Osteoblast (primary cell): ENCODE measurements around the gene PLXNC1. TPM values are rescaled to one million over a fixed set of nuclear protein-coding genes. Genes with fewer than 3 reads are reported as not detected.

ENCODE experiments used
- DNase-seq: peaks from one replicate; pipeline ENCODE4 v3.0.0; 2011; ENCODE audit warnings: low spot score, mixed read lengths; ENCODE audit not compliant: insufficient read length; ENCODE audit errors: missing footprints
- H2AFZ ChIP-seq: 2 replicates; pipeline ENCODE4 v1.6.0; 2011; ENCODE audit warnings: mild to moderate bottlenecking, low read length
- H3K27ac ChIP-seq: 2 replicates; pipeline ENCODE4 v1.5.1; 2011; ENCODE audit warnings: mild to moderate bottlenecking, low read depth, low read length, moderate library complexity
- H3K27me3 ChIP-seq: 2 replicates; pipeline ENCODE4 v1.6.0; 2012; ENCODE audit warnings: mild to moderate bottlenecking, control low read depth, inconsistent platforms, low read length, moderate library complexity; ENCODE audit not compliant: insufficient read depth
- H3K36me3 ChIP-seq: 2 replicates; pipeline ENCODE4 v1.5.1; 2011; ENCODE audit warnings: mild to moderate bottlenecking, low read length, control low read depth, moderate library complexity; ENCODE audit not compliant: insufficient read depth
- H3K4me1 ChIP-seq: 2 replicates; pipeline ENCODE4 v1.5.1; 2011; ENCODE audit warnings: mild to moderate bottlenecking, low read length, control low read depth, moderate library complexity; ENCODE audit not compliant: insufficient read depth
- H3K4me2 ChIP-seq: 2 replicates; pipeline ENCODE4 v1.6.0; 2011; ENCODE audit warnings: mild to moderate bottlenecking, low read length; ENCODE audit not compliant: insufficient read depth
- H3K4me3 ChIP-seq: fragments of 200-600 bp; sonication (generic); 3 replicates; pipeline ENCODE4 v1.5.1; 2012; ENCODE audit warnings: mild to moderate bottlenecking, low read length, inconsistent platforms; ENCODE audit not compliant: insufficient read depth
- H3K79me2 ChIP-seq: 2 replicates; pipeline ENCODE4 v1.6.0; 2012; ENCODE audit warnings: mild to moderate bottlenecking, low read length, control low read depth, inconsistent platforms; ENCODE audit not compliant: insufficient read depth
- H3K9me3 ChIP-seq: 2 replicates; pipeline ENCODE4 v1.5.1; 2011; ENCODE audit warnings: low read depth, low read length, control low read depth
- H4K20me1 ChIP-seq: 2 replicates; pipeline ENCODE4 v1.6.0; 2012; ENCODE audit warnings: mild to moderate bottlenecking, low read length, control low read depth; ENCODE audit not compliant: insufficient read depth
- total RNA-seq: library from RNA; depleted of rRNA; stranded (reverse); fragments of >200 nt; gene quantifications from 2 replicates; pipeline ENCODE4 v1.2.3, GENCODE V29; 2012
- TF ChIP-seq, protein P1 (sequence below): IDR thresholded peaks from 2 replicates; pipeline ENCODE4 v1.5.1; 2011; ENCODE audit warnings: mild to moderate bottlenecking, low read depth, low read length, moderate library complexity; ENCODE audit errors: extremely low read depth

The PLXNC1 gene
- total RNA-seq, 1 donor, result 3.3 TPM

DNA sequence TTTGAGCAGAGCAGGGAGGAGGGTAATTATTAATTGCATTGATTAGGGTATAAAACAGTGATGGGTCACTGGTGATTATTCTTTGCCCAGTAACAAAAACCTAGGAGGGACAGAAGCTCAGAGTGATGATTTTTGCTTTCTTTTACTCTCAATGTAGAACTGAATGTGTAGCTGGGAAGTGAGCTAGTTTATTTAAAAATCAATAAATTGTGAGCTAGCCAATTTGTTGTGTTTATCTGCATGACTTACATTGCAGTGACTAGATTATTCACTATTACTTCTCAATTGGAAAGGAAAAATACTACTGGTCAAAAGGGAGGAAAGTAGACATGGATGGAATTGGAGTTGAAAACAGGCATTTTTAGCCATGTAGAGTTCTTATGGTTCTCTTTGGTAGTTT is 107.1 kb downstream of the PLXNC1 start:
- Histone ChIP-seq H3K4me1 (no peaks in the 10 kb centered on the region), H3K27me3 (peaks cover 10% of the 10 kb centered on the region), H2AFZ (no peak overlapping the region), H3K4me3 (no peak overlapping the region), H3K9me3 (no peaks in the 10 kb centered on the region), H3K4me2 (no peak overlapping the region), H4K20me1 (no peaks in the 10 kb centered on the region), H3K36me3 (no peaks in the 10 kb centered on the region), H3K79me2 (no peaks in the 10 kb centered on the region), H3K27ac (no peak overlapping the region)
- no peak for DNase-seq
- TF ChIP-seq, protein P1, sequence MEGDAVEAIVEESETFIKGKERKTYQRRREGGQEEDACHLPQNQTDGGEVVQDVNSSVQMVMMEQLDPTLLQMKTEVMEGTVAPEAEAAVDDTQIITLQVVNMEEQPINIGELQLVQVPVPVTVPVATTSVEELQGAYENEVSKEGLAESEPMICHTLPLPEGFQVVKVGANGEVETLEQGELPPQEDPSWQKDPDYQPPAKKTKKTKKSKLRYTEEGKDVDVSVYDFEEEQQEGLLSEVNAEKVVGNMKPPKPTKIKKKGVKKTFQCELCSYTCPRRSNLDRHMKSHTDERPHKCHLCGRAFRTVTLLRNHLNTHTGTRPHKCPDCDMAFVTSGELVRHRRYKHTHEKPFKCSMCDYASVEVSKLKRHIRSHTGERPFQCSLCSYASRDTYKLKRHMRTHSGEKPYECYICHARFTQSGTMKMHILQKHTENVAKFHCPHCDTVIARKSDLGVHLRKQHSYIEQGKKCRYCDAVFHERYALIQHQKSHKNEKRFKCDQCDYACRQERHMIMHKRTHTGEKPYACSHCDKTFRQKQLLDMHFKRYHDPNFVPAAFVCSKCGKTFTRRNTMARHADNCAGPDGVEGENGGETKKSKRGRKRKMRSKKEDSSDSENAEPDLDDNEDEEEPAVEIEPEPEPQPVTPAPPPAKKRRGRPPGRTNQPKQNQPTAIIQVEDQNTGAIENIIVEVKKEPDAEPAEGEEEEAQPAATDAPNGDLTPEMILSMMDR, result no peak

DNA sequence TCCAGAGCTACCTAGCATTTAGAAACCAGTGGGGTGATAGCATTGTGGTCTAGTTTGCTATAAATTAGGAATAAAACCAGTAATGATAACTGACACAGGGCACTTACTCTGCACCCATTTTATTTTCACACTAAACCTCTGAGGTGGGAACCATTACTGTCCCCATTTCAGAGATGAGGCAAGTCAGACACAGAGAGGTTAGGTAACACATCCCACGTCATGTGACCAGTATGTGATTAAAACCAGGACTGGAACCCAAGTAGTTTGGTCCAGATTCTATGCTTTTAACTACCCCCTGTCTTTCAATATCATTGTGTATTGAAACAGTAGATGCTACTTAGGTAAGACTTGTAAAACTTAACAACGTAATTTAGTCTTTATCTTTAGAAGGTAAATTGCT is 110.2 kb downstream of the PLXNC1 start:
- TF ChIP-seq, protein P1, result no peak
- H4K20me1 ChIP-seq, result no peaks in the 10 kb centered on the region
- H3K4me2 ChIP-seq, result no peak overlapping the region
- H3K27ac ChIP-seq, result no peak overlapping the region
- H3K79me2 ChIP-seq, result no peaks in the 10 kb centered on the region
- H3K4me1 ChIP-seq, result peaks cover 8% of the 10 kb centered on the region
- H3K4me3 ChIP-seq, result no peak overlapping the region
- no peak for DNase-seq
- no peaks in the 10 kb centered on the region for H3K36me3 ChIP-seq
- peaks cover 7% of the 10 kb centered on the region for H3K27me3 ChIP-seq
- H3K9me3 ChIP-seq, result no peaks in the 10 kb centered on the region
- H2AFZ ChIP-seq, result no peak overlapping the region

DNA sequence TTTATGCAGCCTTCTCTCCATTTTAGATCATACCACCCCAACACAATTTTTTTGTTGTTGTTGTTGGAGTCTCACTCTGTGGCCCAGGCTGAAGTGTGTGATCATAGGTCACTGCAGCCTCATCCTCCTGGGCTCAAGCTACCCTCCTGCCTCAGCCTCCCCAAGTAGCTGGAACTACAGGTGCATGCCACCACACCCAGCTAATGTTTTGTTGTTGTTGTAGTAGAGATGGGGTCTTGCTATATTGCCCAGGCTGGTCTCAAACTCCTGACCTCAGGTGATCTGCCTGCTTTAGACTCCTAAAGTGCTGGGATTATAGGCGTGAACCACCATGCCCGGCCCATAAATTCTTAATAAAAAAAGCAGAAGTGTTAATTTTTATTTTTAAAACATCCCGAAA is 111.6 kb downstream of the PLXNC1 start:
- H3K4me3 ChIP-seq, result no peak overlapping the region
- H2AFZ ChIP-seq, result no peak overlapping the region
- no peaks in the 10 kb centered on the region for H3K9me3 ChIP-seq
- H3K27me3 ChIP-seq, result peaks cover 4% of the 10 kb centered on the region
- H3K36me3 ChIP-seq, result no peaks in the 10 kb centered on the region
- no peak for DNase-seq
- no peak overlapping the region for H3K4me2 ChIP-seq
- peaks cover 8% of the 10 kb centered on the region for H3K4me1 ChIP-seq
- H3K79me2 ChIP-seq, result no peaks in the 10 kb centered on the region
- H3K27ac ChIP-seq, result no peak overlapping the region
- TF ChIP-seq, protein P1, result no peak
- no peaks in the 10 kb centered on the region for H4K20me1 ChIP-seq

DNA sequence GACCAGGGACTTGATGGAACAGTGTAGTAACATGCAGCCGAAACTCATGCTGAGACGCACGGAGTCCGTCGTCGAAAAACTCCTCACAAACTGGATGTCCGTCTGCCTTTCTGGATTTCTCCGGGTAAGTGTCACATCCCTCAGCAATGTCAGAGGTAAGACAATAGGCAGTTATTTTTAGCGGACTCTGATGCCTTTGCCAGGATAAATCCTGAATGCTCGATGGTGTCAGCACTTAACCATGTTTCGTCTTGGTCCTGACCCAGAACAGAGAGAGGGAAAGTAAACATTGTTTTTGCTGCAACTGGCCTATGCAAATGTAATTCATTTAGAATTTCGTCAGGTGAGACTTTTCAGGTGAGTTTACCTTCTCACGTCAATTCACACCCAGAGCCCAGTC is 112.3 kb downstream of the PLXNC1 start:
- Histone ChIP-seq H3K4me1 (peaks cover 8% of the 10 kb centered on the region), H3K4me3 (no peak overlapping the region), H3K9me3 (no peaks in the 10 kb centered on the region), H3K4me2 (no peak overlapping the region), H3K36me3 (no peaks in the 10 kb centered on the region), H2AFZ (no peak overlapping the region), H3K79me2 (no peaks in the 10 kb centered on the region), H3K27me3 (peaks cover 2% of the 10 kb centered on the region), H4K20me1 (no peaks in the 10 kb centered on the region), H3K27ac (no peak overlapping the region)
- DNase-seq, result no peak
- TF ChIP-seq, protein P1, result no peak
